Common myeloid progenitor, CD34-positive (primary cell): Measurements from ENCODE around the gene SORBS1.

ENCODE experiments used
- CTCF ChIA-PET: fragments of 350-600 bp; sonication (Branson Sonifier 250); formaldehyde crosslinking; loops from one replicate; lab custom pipeline; 2021; ENCODE audit warnings: antibody characterized with exemption; lab: Charles Lee
- POLR2A ChIA-PET: fragments of 350-600 bp; sonication (Branson Sonifier 250); formaldehyde crosslinking; loops from one replicate; lab custom pipeline; 2021; ENCODE audit warnings: antibody characterized with exemption; lab: Charles Lee
- DNase-seq, 3 donors: peaks; one replicate each; pipeline versions ENCODE4 v3.0.0 to v3.0.0-alpha.2; 2013
- H3K27ac ChIP-seq, 2 experiments: 1 replicate in 1 of 2; 2 replicates in 1 of 2; pipeline ENCODE4 v1.7.0; 2013; ENCODE audit warnings: inconsistent platforms in 2 of 2, low read length in 2 of 2, mild to moderate bottlenecking in 2 of 2, low read depth in 1 of 2, moderate library complexity in 1 of 2; ENCODE audit not compliant: severe bottlenecking in 2 of 2, insufficient read depth in 1 of 2, poor library complexity in 1 of 2
- H3K27me3 ChIP-seq, 5 experiments: replicated peaks in 2 of 5; 1 replicate in 3 of 5; 2 replicates in 2 of 5; pipeline versions ENCODE4 v1.6.1 to v1.7.0; 2013; ENCODE audit warnings: low read length in 4 of 5, mild to moderate bottlenecking in 2 of 5, moderate library complexity in 2 of 5, inconsistent platforms in 1 of 5; ENCODE audit not compliant: insufficient read depth in 5 of 5, control insufficient read depth in 4 of 5
- H3K36me3 ChIP-seq, 4 experiments: 1 replicate in 2 of 4; 2 replicates in 2 of 4; pipeline versions ENCODE4 v1.6.1 to v1.7.0; 2013; ENCODE audit warnings: low read length in 3 of 4, control low read depth in 1 of 4, mild to moderate bottlenecking in 1 of 4; ENCODE audit not compliant: control insufficient read depth in 4 of 4, insufficient read depth in 4 of 4
- H3K4me1 ChIP-seq, 4 experiments: 1 replicate in 3 of 4; 2 replicates in 1 of 4; pipeline versions ENCODE4 v1.6.1 to v1.7.1; 2013; ENCODE audit warnings: low read length in 3 of 4, mild to moderate bottlenecking in 3 of 4, control low read depth in 1 of 4, inconsistent platforms in 1 of 4, moderate library complexity in 1 of 4; ENCODE audit not compliant: control insufficient read depth in 4 of 4, insufficient read depth in 4 of 4; ENCODE audit errors: control extremely low read depth in 1 of 4
- H3K4me3 ChIP-seq, 7 experiments: 1 replicate in 4 of 7; 2 replicates in 3 of 7; pipeline versions ENCODE4 v1.5.1 to v1.7.0; 2013; ENCODE audit warnings: mild to moderate bottlenecking in 7 of 7, low read length in 6 of 7, moderate library complexity in 6 of 7, inconsistent platforms in 2 of 7, low read depth in 2 of 7, control low read depth in 1 of 7; ENCODE audit not compliant: insufficient read depth in 4 of 7, control insufficient read depth in 1 of 7; ENCODE audit errors: extremely low read depth in 1 of 7
- H3K9me3 ChIP-seq, 5 experiments: 1 replicate in 4 of 5; 2 replicates in 1 of 5; pipeline versions ENCODE4 v1.6.1 to v1.7.1; 2013; ENCODE audit warnings: low read length in 4 of 5, mild to moderate bottlenecking in 2 of 5, inconsistent platforms in 1 of 5, low read depth in 1 of 5, moderate library complexity in 1 of 5; ENCODE audit not compliant: control insufficient read depth in 4 of 5, insufficient read depth in 2 of 5; ENCODE audit errors: control extremely low read depth in 1 of 5
- WGBS: methylation state at CpG from one replicate; pipeline ENCODE4 v1.1.5; 2013; ENCODE audit not compliant: insufficient coverage; 5-methylcytosine and 5-hydroxymethylcytosine counted together

The SORBS1 gene

DNA sequence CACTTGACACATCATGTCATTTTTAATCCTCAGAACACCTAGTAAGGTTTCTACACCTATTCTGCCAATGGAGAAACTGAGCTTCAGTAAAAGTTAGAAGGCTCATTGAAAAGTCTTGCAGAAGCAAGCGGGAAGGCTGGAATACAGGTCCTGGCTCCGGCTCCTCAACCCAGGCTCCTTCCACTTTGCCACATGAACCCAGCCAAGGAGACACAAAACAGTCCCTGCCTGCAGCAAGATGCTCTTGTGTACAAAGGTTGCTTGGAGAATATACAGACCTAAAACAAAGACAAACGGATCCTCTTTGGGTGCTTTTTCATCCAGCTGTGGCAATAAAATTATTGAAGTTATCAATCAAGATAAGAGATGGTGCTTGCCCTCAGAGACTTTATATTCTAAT, 106.8 kb downstream of the SORBS1 start:
- no peaks in the 10 kb centered on the region for H3K9me3 ChIP-seq
- POLR2A ChIA-PET, result interaction anchor here (1.0 kb wide), 1 partner anchor 21 kb away, joined by 3 read pairs; no protein-coding TSS in a partner anchor
- DNase-seq, result no peak
- 100% methylated on average over 3 of the region's 3 CpGs for WGBS
- no peaks in the 10 kb centered on the region for H3K36me3 ChIP-seq
- H3K4me1 ChIP-seq, result no peaks in the 10 kb centered on the region
- H3K27ac ChIP-seq, result no peak overlapping the region
- H3K27me3 ChIP-seq, result no peaks in the 10 kb centered on the region
- CTCF ChIA-PET, result interaction anchor here (1.0 to 2.4 kb wide), 6 partner anchors 9 to 150 kb away, joined by 3 to 9 read pairs (median 3); no protein-coding TSS in a partner anchor
- H3K4me3 ChIP-seq, result no peak overlapping the region

DNA sequence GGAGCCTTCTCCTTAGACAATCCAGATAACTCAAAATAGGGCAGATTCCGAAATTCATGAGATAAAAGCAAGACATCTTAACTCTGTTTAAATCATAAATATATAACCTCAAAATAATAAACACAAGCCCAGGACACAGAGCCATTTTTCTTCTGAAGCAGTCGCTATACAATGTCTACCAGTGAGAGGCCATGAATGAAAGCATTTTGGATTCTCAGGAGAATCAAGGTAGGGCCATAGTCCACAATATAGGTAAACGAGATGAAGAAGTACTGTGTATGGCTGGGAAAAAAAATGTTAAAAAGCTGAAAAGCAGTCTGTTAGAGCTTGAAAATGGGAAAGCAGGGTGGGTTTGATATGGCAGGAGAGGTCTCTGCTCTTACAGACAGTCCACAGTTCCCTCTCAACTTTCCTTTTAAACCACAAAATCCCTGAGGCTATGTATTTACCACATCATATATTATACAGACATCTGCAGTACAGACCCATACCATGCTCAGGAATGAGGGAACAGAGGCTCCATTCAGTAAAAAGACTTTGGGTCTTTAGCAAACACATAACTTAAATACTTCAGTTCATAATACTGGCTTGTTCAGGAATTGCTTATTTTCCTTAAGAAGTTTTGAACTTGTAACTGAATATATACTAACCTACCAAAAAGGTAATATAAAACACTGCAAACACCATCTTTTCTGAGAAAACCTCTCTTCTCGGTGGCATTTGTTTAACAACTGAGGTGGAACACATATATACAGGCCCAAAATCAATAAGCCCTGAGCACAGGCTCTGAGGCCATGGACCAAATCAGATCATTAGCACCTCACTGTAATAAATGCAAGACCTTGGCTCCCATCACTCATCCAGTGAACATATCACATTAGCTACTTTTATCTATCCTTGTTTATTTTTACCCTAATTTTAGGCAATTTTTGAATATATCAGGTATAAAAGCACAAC, 109.3 kb downstream of the SORBS1 start:
- Histone ChIP-seq H3K36me3 (no peaks in the 10 kb centered on the region), H3K4me3 (no peak overlapping the region), H3K27ac (no peak overlapping the region), H3K9me3 (no peaks in the 10 kb centered on the region), H3K4me1 (peaks cover 0 to 4% (median 0%) of the 10 kb centered on the region in 4 experiments), H3K27me3 (no peaks in the 10 kb centered on the region)
- CTCF ChIA-PET, result interaction anchor here (1.3 to 2.4 kb wide), 3 partner anchors 21 to 25 kb away, joined by 3 to 7 read pairs (median 3); no protein-coding TSS in a partner anchor
- no peak for DNase-seq
- POLR2A ChIA-PET, result no interaction called here
- 93% methylated on average over 3 of the region's 4 CpGs for WGBS

DNA sequence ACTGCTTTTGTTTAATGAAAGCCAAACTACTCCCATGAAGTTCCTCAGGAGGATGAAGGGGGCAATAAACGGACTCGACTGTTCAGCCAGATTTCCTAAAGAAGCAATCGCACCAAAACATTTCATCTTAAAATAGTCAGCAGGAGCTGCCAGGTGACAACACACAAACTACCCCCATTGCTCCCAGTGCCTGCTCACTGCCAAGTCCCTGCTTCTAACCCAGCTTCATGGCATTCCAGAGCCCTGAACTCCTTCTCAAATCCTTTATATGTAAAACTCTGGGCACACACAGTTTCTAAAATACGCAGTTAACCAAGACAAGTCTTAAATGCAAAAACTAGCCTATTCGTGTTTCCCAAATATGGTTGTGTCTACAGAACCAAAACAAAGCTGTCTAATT, 110.0 kb downstream of the SORBS1 start:
- no peak for DNase-seq
- ChIA-PET POLR2A (no interaction called here), CTCF (interaction anchor here (1.3 to 2.4 kb wide), 2 partner anchors 20 to 76 kb away, joined by 3 to 7 read pairs; no protein-coding TSS in a partner anchor)
- Histone ChIP-seq H3K9me3 (no peaks in the 10 kb centered on the region), H3K27ac (no peak overlapping the region), H3K36me3 (no peaks in the 10 kb centered on the region), H3K4me3 (no peak overlapping the region), H3K27me3 (no peaks in the 10 kb centered on the region), H3K4me1 (peaks cover 0 to 4% (median 0%) of the 10 kb centered on the region in 4 experiments)
- 95% methylated on average over 5 of the region's 5 CpGs for WGBS

DNA sequence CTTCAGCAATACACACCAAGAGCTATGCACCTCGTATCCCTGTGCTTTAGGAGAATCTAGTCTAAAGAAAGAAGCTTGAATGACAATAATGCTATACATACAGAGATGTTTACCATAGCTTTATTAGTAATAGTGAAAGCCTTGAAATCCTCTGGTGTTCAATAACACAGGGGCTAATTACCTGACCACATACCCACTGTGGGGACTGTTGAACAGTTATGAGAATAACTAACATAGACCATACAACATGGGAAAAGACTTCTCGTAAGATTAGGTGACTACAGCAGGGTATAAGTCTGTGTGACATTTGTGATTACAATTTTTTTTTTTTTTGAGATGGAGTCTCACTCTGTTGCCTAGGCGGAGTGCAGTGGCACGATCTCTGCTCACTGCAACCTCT, 111.0 kb downstream of the SORBS1 start:
- POLR2A ChIA-PET, result interaction anchor here (0.6 to 0.7 kb wide), 2 partner anchors 132 to 149 kb away, joined by 3 to 4 read pairs; no protein-coding TSS in a partner anchor
- no peak overlapping the region for H3K27ac ChIP-seq
- DNase-seq, result no peak
- CTCF ChIA-PET, result interaction anchor here (1.3 to 2.4 kb wide), 2 partner anchors 19 to 75 kb away, joined by 3 to 7 read pairs; no protein-coding TSS in a partner anchor
- H3K27me3 ChIP-seq, result no peaks in the 10 kb centered on the region
- no peak overlapping the region for H3K4me3 ChIP-seq
- no peaks in the 10 kb centered on the region for H3K9me3 ChIP-seq
- WGBS, result 92% methylated on average over 2 of the region's 4 CpGs
- H3K4me1 ChIP-seq, result peaks cover 0 to 4% (median 0%) of the 10 kb centered on the region in 4 experiments
- no peaks in the 10 kb centered on the region for H3K36me3 ChIP-seq

DNA sequence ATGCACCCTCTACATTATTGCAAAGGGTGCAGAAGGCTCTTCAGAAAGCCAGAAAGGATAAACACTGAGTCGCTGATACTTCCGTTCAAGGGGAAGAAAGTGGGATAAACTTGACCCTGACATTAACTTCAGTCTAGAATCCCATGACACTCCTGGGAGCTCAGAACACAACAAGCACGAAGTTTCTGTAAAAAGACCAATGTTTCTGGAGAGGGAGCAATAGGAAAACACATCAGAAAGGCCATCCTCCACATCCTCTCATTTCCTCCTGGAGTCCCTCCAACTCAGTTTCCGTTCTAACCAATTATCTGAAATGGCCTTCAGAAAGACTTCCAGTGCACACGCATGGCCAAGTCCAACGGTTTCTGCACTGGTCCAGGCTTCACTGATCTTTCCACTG, 113.5 kb downstream of the SORBS1 start:
- POLR2A ChIA-PET, result interaction anchor here (0.6 kb wide), 1 partner anchor 39 kb away, joined by 5 read pairs; no protein-coding TSS in a partner anchor
- H3K27ac ChIP-seq, result no peak overlapping the region
- WGBS, result 44% methylated on average over 6 of the region's 6 CpGs
- H3K4me3 ChIP-seq, result no peak overlapping the region
- H3K9me3 ChIP-seq, result no peaks in the 10 kb centered on the region
- no peak for DNase-seq
- peaks cover 0 to 4% (median 0%) of the 10 kb centered on the region in 4 experiments for H3K4me1 ChIP-seq
- H3K27me3 ChIP-seq, result no peaks in the 10 kb centered on the region
- CTCF ChIA-PET, result interaction anchor here (0.8 to 3.8 kb wide), 8 partner anchors 11 to 157 kb away, joined by 3 to 36 read pairs (median 4); no protein-coding TSS in a partner anchor
- H3K36me3 ChIP-seq, result no peaks in the 10 kb centered on the region

DNA sequence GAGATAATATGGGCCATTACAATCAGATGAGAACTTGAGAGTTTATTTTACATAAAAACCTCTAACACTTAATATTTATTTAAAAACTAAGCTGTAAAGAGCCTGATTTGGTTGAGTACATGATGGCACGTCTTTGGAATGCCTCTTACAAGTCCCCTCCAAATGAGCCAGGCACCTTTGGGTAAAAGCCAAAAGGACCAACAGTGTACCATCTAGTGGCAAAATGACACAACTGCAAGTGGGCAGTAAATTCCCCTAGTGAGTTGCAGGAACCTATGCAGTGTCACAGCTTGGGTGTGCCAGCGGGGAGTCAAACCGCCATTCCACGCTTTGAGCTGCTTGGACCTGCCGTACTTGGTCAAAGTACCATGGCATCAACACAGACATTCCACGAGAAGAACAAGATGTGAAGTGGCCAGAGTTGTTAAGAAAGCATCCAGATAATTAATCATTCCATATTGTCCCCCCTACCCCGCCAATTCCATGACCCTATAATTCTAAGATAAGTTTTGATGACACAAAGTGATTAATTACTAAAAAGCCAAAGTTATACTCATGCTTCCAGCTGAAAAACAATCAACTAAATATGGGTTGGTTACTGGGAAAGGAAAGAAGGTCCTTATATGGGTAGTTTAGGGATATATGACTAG, 115.2 kb downstream of the SORBS1 start:
- H3K27me3 ChIP-seq, result no peaks in the 10 kb centered on the region
- ChIA-PET POLR2A (no interaction called here), CTCF (interaction anchor here (0.8 to 3.8 kb wide), 26 partner anchors 9 to 424 kb away, joined by 3 to 36 read pairs (median 4); partner anchors contain the start of gene TCTN3)
- H3K4me1 ChIP-seq, result peaks cover 0 to 9% (median 2%) of the 10 kb centered on the region in 4 experiments
- H3K36me3 ChIP-seq, result no peaks in the 10 kb centered on the region
- DNase-seq, result peak; percentile 75 to 86 (median 83)
- no peak overlapping the region for H3K4me3 ChIP-seq
- no peaks in the 10 kb centered on the region for H3K9me3 ChIP-seq
- H3K27ac ChIP-seq, result no peak overlapping the region
- WGBS, result 9% methylated on average over 4 of the region's 7 CpGs
